Upper lobe of left lung (tissue), 4 donors: ENCODE data around the gene HLA-DOA.

ENCODE experiments used
- EP300 ChIP-seq, 4 donors: sonication (generic); formaldehyde crosslinking; IDR thresholded peaks; one replicate each; pipeline ENCODE4 v1.5.1; 2017; ENCODE audit warnings: antibody characterized with exemption in 4 of 4, control low read depth in 2 of 4
- POLR2A ChIP-seq, 4 donors: fragments of 450-650 bp; IDR thresholded peaks; one replicate each; pipeline ENCODE4 v1.5.1; 2016 to 2017; ENCODE audit warnings: antibody characterized with exemption in 4 of 4, mild to moderate bottlenecking in 2 of 4
- TF ChIP-seq, protein P1 (sequence below), 6 experiments: fragments of 450-650 bp in 4 of 6; fragments of 200-600 bp in 2 of 6; sonication (generic) in 2 of 6; IDR thresholded peaks; one replicate each; pipeline ENCODE4 v1.5.1; 2016 to 2019; ENCODE audit warnings: antibody characterized with exemption in 6 of 6

DNA sequence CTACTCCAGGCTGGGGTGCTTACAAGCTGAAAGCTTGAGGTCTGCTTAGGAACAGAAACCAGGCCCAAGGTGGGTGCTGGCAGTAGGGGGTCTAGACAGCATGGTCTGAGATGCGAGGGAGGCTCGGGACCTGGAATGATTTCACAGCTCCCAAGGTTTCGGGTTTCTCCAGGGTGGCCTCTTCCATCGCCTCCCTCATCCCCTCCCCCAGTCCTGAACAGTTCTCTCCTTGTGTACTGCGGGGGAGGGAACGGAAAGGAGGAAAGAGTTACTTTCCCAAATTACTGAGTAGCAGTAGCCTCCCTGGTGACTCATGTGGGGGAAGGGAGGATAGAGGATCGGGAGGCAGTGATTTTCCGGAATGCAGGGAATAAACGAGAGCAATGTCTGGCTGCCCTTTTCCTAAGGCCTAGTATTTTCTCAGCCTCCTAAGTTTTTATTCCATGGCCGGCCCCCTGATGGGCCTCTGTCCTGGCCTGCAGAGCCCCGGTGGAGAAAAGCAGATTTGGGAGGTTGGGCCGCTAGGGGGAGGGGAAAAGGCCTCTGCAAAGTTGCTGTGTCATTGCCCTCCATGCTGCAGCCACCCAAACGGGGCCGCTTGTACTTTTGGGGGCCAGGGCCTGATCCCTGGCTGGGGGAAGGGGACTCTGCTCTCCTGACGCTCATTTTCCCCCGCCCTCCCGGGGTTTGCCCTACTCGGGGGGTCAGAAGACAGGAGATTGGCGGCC is 39.5 kb downstream of the HLA-DOA start:
- TF ChIP-seq, protein P1, sequence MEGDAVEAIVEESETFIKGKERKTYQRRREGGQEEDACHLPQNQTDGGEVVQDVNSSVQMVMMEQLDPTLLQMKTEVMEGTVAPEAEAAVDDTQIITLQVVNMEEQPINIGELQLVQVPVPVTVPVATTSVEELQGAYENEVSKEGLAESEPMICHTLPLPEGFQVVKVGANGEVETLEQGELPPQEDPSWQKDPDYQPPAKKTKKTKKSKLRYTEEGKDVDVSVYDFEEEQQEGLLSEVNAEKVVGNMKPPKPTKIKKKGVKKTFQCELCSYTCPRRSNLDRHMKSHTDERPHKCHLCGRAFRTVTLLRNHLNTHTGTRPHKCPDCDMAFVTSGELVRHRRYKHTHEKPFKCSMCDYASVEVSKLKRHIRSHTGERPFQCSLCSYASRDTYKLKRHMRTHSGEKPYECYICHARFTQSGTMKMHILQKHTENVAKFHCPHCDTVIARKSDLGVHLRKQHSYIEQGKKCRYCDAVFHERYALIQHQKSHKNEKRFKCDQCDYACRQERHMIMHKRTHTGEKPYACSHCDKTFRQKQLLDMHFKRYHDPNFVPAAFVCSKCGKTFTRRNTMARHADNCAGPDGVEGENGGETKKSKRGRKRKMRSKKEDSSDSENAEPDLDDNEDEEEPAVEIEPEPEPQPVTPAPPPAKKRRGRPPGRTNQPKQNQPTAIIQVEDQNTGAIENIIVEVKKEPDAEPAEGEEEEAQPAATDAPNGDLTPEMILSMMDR (IDR thresholded peaks at IDR 0.05): peak; percentile 24 to 77 (median 60)
- TF ChIP-seq EP300 (IDR thresholded peaks at IDR 0.05) (no peak), POLR2A (IDR thresholded peaks at IDR 0.05) (peak in 2 of 4 donors; percentile 21 to 70)
